ENCODE measurements around the gene SYNGR2. TPM values are rescaled to one million over a fixed set of nuclear protein-coding genes. Genes with fewer than 3 reads are reported as not detected.
A peak's percentile ranks its signal among the peaks of the same experiment; 100 is the strongest.

SYNGR2 gene
- total and polyA plus RNA-seq, 8 donors, result 28.6 to 219 (median 56.6) TPM

- TF ChIP-seq POLR2AphosphoS5 (IDR thresholded peaks at IDR 0.05) (peak in 2 of 3 donors; percentile 47 to 56), EP300 (IDR thresholded peaks at IDR 0.05) (no peak)
- intact Hi-C loops (cut with DNase I; ENCODE audit: low total_unique reads), result no loop called here
- no peaks in the 10 kb centered on the region for H3K9me3 ChIP-seq
- peak; percentile 51 to 76 for DNase-seq
- peaks cover 61 to 90% (median 76%) of the 10 kb centered on the region in 4 donors for H3K4me1 ChIP-seq
- H3K27me3 ChIP-seq, result peaks cover 0 to 45% (median 5%) of the 10 kb centered on the region in 3 donors
- peaks cover 0 to 15% (median 0%) of the 10 kb centered on the region in 4 donors for H3K36me3 ChIP-seq
- H3K4me3 ChIP-seq, result peak within 1 kb of the TSS; percentile 37 to 56 (median 44)
- peak within 1 kb of the TSS; percentile 18 to 91 (median 83) for H3K27ac ChIP-seq
- 51 to 78% (median 75%) methylated on average over 3 to 10 of the region's 10 CpGs for WGBS, 5 donors
Measured at GRCh38 chr17:78130437-78131101, 37.8 kb upstream of the SYNGR2 start, which contains the start of gene TMC8. TSS of gene TMC8 (plus strand) at chr17:78130771. CDS start at chr17:78131589, 818 bp downstream.

GRCh38 chr17:78131172-78132083, 37.0 kb upstream of the SYNGR2 start:
- intact Hi-C loops (cut with DNase I; ENCODE audit: low total_unique reads), result no loop called here
- DNase-seq, result peak in 1 of 2 donors; percentile 62
- peak overlapping the region; percentile 13 to 91 (median 83) for H3K27ac ChIP-seq
- no peaks in the 10 kb centered on the region for H3K9me3 ChIP-seq
- peaks cover 52 to 87% (median 67%) of the 10 kb centered on the region in 4 donors for H3K4me1 ChIP-seq
- peak overlapping the region; percentile 37 to 56 (median 44) for H3K4me3 ChIP-seq
- peaks cover 0 to 45% (median 5%) of the 10 kb centered on the region in 3 donors for H3K27me3 ChIP-seq
- 20 to 74% (median 26%) methylated on average over 5 to 74 of the region's 74 CpGs for WGBS, 5 donors
- TF ChIP-seq POLR2A (IDR thresholded peaks at IDR 0.05) (no peak), EP300 (IDR thresholded peaks at IDR 0.05) (no peak)
- peaks cover 0 to 9% (median 0%) of the 10 kb centered on the region in 4 donors for H3K36me3 ChIP-seq

GRCh38 chr17:78132084-78132676, 36.2 kb upstream of the SYNGR2 start:
- peaks cover 45 to 84% (median 62%) of the 10 kb centered on the region in 4 donors for H3K4me1 ChIP-seq
- H3K9me3 ChIP-seq, result no peaks in the 10 kb centered on the region
- peak overlapping the region; percentile 37 to 56 (median 44) for H3K4me3 ChIP-seq
- TF ChIP-seq CTCF (IDR thresholded peaks at IDR 0.05) (no peak), POLR2A (IDR thresholded peaks at IDR 0.05) (no peak), EP300 (IDR thresholded peaks at IDR 0.05) (no peak), POLR2AphosphoS5 (IDR thresholded peaks at IDR 0.05) (no peak)
- H3K27ac ChIP-seq, result peak overlapping the region in 4 of 5 donors; percentile 37 to 91 (median 84)
- DNase-seq, result peak; percentile 63 to 92
- peaks cover 0 to 45% (median 5%) of the 10 kb centered on the region in 3 donors for H3K27me3 ChIP-seq
- H3K36me3 ChIP-seq, result peaks cover 0 to 9% (median 0%) of the 10 kb centered on the region in 4 donors
- intact Hi-C loops (cut with DNase I; ENCODE audit: low total_unique reads), result no loop called here
- WGBS, 5 donors, result 9 to 29% (median 13%) methylated on average over 5 to 38 of the region's 38 CpGs

- DNase-seq, result peak in 1 of 2 donors; percentile 11
- H3K9me3 ChIP-seq, result no peaks in the 10 kb centered on the region
- H3K27me3 ChIP-seq, result peaks cover 0 to 40% (median 5%) of the 10 kb centered on the region in 3 donors
- H3K4me3 ChIP-seq, result peak overlapping the region in 2 of 4 donors; percentile 50 to 56
- H3K27ac ChIP-seq, result peak overlapping the region in 2 of 5 donors; percentile 83 to 91
- intact Hi-C loops (cut with DNase I; ENCODE audit: low total_unique reads), result no loop called here
- H3K4me1 ChIP-seq, result peaks cover 39 to 84% (median 59%) of the 10 kb centered on the region in 4 donors
- H3K36me3 ChIP-seq, result peaks cover 0 to 9% (median 0%) of the 10 kb centered on the region in 4 donors
- WGBS, 5 donors, result 69 to 86% (median 74%) methylated on average over 8 to 9 of the region's 9 CpGs
- TF ChIP-seq POLR2A (IDR thresholded peaks at IDR 0.05), result no peak
- no peak for TF ChIP-seq CTCF (IDR thresholded peaks at IDR 0.05)
Measured at GRCh38 chr17:78132767-78133178, 35.6 kb upstream of the SYNGR2 start.

Measured in stomach (tissue), 9 donors.